Pancreas (tissue), 10 donors: ENCODE data around the gene FTO. TPM values are rescaled to one million over a fixed set of nuclear protein-coding genes. Genes with fewer than 3 reads are reported as not detected.

Experiments
- ATAC-seq, 4 donors: fragments of 200-7000 bp; cut with Tn5 transposase; one replicate each; pipeline versions ENCODE4 v1.8.0 to v1.9.1; 2020; ENCODE audit warnings: mild to moderate bottlenecking in 4 of 4, moderate library complexity in 4 of 4
- DNase-seq, 6 donors: peaks; one replicate each; pipeline ENCODE4 v3.0.0-alpha.2; 2020
- FAIRE-seq: peaks from 2 replicates; lab custom pipeline; 2012; peaks lifted over from hg19 to GRCh38; lab: Jason Lieb, UNC
- H3K27ac ChIP-seq, 4 donors: fragments of 200-600 bp; sonication (generic); 1 replicate in 3 of 4; 2 replicates in 1 of 4; pipeline versions ENCODE4 v1.5.0 to v1.8.0; 2020
- H3K27me3 ChIP-seq, 4 donors: fragments of 200-600 bp; one replicate each; pipeline ENCODE4 v1.8.0; 2021
- H3K36me3 ChIP-seq, 3 donors: fragments of 200-600 bp; sonication (generic) in 1 of 3; one replicate each; pipeline versions ENCODE4 v1.5.0 to v1.8.0; 2020 to 2021
- H3K4me1 ChIP-seq, 3 donors: fragments of 200-600 bp; one replicate each; pipeline ENCODE4 v1.8.0; 2021
- H3K4me3 ChIP-seq, 4 donors: fragments of 200-600 bp; sonication (generic) in 2 of 4; one replicate each; pipeline versions ENCODE4 v1.5.0 to v1.8.0; 2020 to 2021
- H3K9me3 ChIP-seq, 4 donors: fragments of 200-600 bp; one replicate each; pipeline ENCODE4 v1.8.0; 2021
- CTCF ChIP-seq, 4 donors: fragments of 200-600 bp; sonication (generic) in 3 of 4; IDR thresholded peaks; one replicate each; pipeline versions ENCODE4 v1.5.0 to v1.8.0; 2021; ENCODE audit warnings: antibody characterized with exemption in 4 of 4
- WGBS, 2 donors: extraction: QIAGEN DNeasy Blood & Tissue Kit; methylation state at CpG; one replicate each; pipeline ENCODE4 v1.1.7; 2013; 5-methylcytosine and 5-hydroxymethylcytosine counted together
- intact Hi-C, 3 donors: fragments of 100-400 bp; cut with DNase I; formaldehyde crosslinking; loops; one replicate each; pipeline versions ENCODE4 v1.11.1 to v1.14.2; 2022
- polyA plus RNA-seq, 2 donors: library from polyadenylated mRNA; stranded (reverse); fragments of 200-250 nt; gene quantifications; one replicate each; pipeline ENCODE4 v1.2.3, GENCODE V29; 2013
- total RNA-seq, 6 donors: library from RNA; stranded (reverse); fragmentation: NEBNext Ultra II Directional in 4 of 6; extraction: Animal tissue kit (Norgen Biotek cat#: 25700) in 4 of 6; gene quantifications; one replicate each; pipeline versions ENCODE4 v1.2.1 to v1.2.4, GENCODE V29; 2021 to 2023
- donor health status: healthy with polysubstance abuse.
- donor health status: DM: no; HTN: no; CAD: no; lungs with moderate emphysema.
- donor health status: DM: no; HTN: no; CAD: no.
- donor health status: control.
- donor health status: control.
- donor health status: Bipolar disorder and iron deficiency.
- donor health status: DM: yes; HTN: yes; CAD: no.
- donor health status: DM: no; HTN: no; CAD: no.
- donor health status: DM: no; HTN: no; CAD: no.
- donor health status: DM: yes; HTN: yes; CAD: no.

Gene FTO
- total and polyA plus RNA-seq, 8 donors, result 7.6 to 45.0 (median 31.7) TPM

- WGBS, 2 donors, result 74 to 83% methylated on average over 6 of the region's 6 CpGs
Observed at GRCh38 chr16:53949715-53950410, 245.9 kb downstream of the FTO start.

GRCh38 chr16:53950677-53951076 is 246.7 kb downstream of the FTO start:
- Histone ChIP-seq H3K4me3 (no peak overlapping the region), H3K9me3 (no peaks in the 10 kb centered on the region), H3K27me3 (no peaks in the 10 kb centered on the region), H3K4me1 (no peaks in the 10 kb centered on the region), H3K27ac (no peak overlapping the region), H3K36me3 (no peaks in the 10 kb centered on the region)
- no peak for FAIRE-seq
- intact Hi-C loops, result no loop called here
- no peak for DNase-seq
- ATAC-seq, result no peak
- WGBS, 2 donors, result 84 to 91% methylated on average over 5 of the region's 5 CpGs
- no peak for TF ChIP-seq CTCF (IDR thresholded peaks at IDR 0.05)

More at GRCh38 chr16:53949715-53950410, 245.9 kb downstream of the FTO start:
- FAIRE-seq, result no peak
- no peaks in the 10 kb centered on the region for H3K27me3 ChIP-seq
- no peak for TF ChIP-seq CTCF (IDR thresholded peaks at IDR 0.05)
- intact Hi-C loops, result no loop called here
- no peak overlapping the region for H3K4me3 ChIP-seq
- H3K36me3 ChIP-seq, result no peaks in the 10 kb centered on the region
- no peak for ATAC-seq
- no peaks in the 10 kb centered on the region for H3K9me3 ChIP-seq
- DNase-seq, result no peak
- H3K4me1 ChIP-seq, result no peaks in the 10 kb centered on the region
- H3K27ac ChIP-seq, result no peak overlapping the region

- WGBS, 2 donors, result 76 to 78% methylated on average over 7 of the region's 7 CpGs
Observed at GRCh38 chr16:53952215-53953208, 248.6 kb downstream of the FTO start.

GRCh38 chr16:53953336-53953735 is 249.4 kb downstream of the FTO start:
- FAIRE-seq (no peak), DNase-seq (no peak), ATAC-seq (no peak)
- TF ChIP-seq CTCF (IDR thresholded peaks at IDR 0.05), result no peak
- no peaks in the 10 kb centered on the region for H3K36me3 ChIP-seq
- no peak overlapping the region for H3K4me3 ChIP-seq
- no peaks in the 10 kb centered on the region for H3K9me3 ChIP-seq
- intact Hi-C loops, result no loop called here
- H3K27ac ChIP-seq, result no peak overlapping the region
- H3K4me1 ChIP-seq, result no peaks in the 10 kb centered on the region
- 56 to 62% methylated on average over 2 of the region's 2 CpGs for WGBS, 2 donors
- no peaks in the 10 kb centered on the region for H3K27me3 ChIP-seq

More at GRCh38 chr16:53952215-53953208, 248.6 kb downstream of the FTO start:
- no peaks in the 10 kb centered on the region for H3K27me3 ChIP-seq
- no peaks in the 10 kb centered on the region for H3K4me1 ChIP-seq
- DNase-seq (no peak), ATAC-seq (peak in 3 of 4 donors; percentile 56 to 79 (median 66)), FAIRE-seq (no peak)
- TF ChIP-seq CTCF (IDR thresholded peaks at IDR 0.05), result no peak
- intact Hi-C loops, result no loop called here
- H3K27ac ChIP-seq, result no peak overlapping the region
- H3K9me3 ChIP-seq, result no peaks in the 10 kb centered on the region
- H3K4me3 ChIP-seq, result no peak overlapping the region
- H3K36me3 ChIP-seq, result no peaks in the 10 kb centered on the region
